Omental fat pad (tissue), 4 donors: ENCODE measurements around the gene ZIC1. TPM values are rescaled to one million over a fixed set of nuclear protein-coding genes. Genes with fewer than 3 reads are reported as not detected.

Experiments used
- ATAC-seq: fragments of 150-250 bp; one replicate; pipeline ENCODE4 v1.9.1; 2016; ENCODE audit warnings: mild to moderate bottlenecking, moderate library complexity; ENCODE audit not compliant: low FRiP score
- DNase-seq: peaks from one replicate; pipeline ENCODE4 v3.0.0-alpha.2; 2019; ENCODE audit warnings: low spot score
- CTCF ChIP-seq, 3 donors: fragments of 450-650 bp; IDR thresholded peaks; one replicate each; pipeline ENCODE4 v1.5.1; 2016 to 2017; ENCODE audit warnings: antibody characterized with exemption in 3 of 3, mild to moderate bottlenecking in 3 of 3, moderate library complexity in 2 of 3
- total RNA-seq, 4 donors: library from RNA; depleted of rRNA; stranded (reverse); fragments of >200 nt; gene quantifications; one replicate each; pipeline ENCODE4 v1.1.0, GENCODE V29; 2016

ZIC1 gene
- total RNA-seq, 4 donors from 2014 or later = not detected

- ATAC-seq (no peak), DNase-seq (no peak)
- no peak for TF ChIP-seq CTCF (IDR thresholded peaks at IDR 0.05)
Measured at GRCh38 chr3:147462856-147463255, 53.7 kb downstream of the ZIC1 start.

Other genes starting within 250 kb of the ZIC1 start
- gene ZIC4, start 2.8 kb upstream of the ZIC1 start, total RNA-seq = not detected